OCI-LY7 (cell line): ENCODE results near the gene MAGIX. TPM values are rescaled to one million over a fixed set of nuclear protein-coding genes. Genes with fewer than 3 reads are reported as not detected.
"Not testable (repeated sequence)": the region's sequence is repeated elsewhere in the genome, so short reads cannot be mapped to it uniquely, and the experiment has no call there.

Experiments
- BruUV-seq: library from RNA; stranded (reverse); fragments of 400-500 nt; replicated peaks from 2 replicates; lab custom pipeline; 2021; lab: Mats Ljungman, UMichigan
- CTCF ChIA-PET: fragments of 300-600 bp; sonication (Branson Sonifier 250); formaldehyde crosslinking; loops from one replicate; lab custom pipeline; 2022; ENCODE audit warnings: antibody characterized with exemption; ENCODE audit not compliant: unreplicated experiment; lab: Charles Lee
- POLR2A ChIA-PET: fragments of 300-600 bp; sonication (Branson Sonifier 250); formaldehyde crosslinking; loops from one replicate; lab custom pipeline; 2022; ENCODE audit warnings: antibody characterized with exemption; lab: Charles Lee
- DNase-seq: peaks from one replicate; pipeline ENCODE4 v3.0.0-alpha.2; 2015; ENCODE audit warnings: low spot score
- H2AFZ ChIP-seq: fragments of 200-600 bp; sonication (generic), shearing (Covaris generic); 2 replicates; pipeline ENCODE4 v1.6.1; 2014; ENCODE audit warnings: mild to moderate bottlenecking, antibody characterized with exemption, low read length, moderate library complexity
- H3K27ac ChIP-seq: fragments of 200-600 bp; sonication (generic); 2 replicates; pipeline ENCODE4 v1.5.1; 2014; ENCODE audit warnings: mixed run types, low read depth, mild to moderate bottlenecking, moderate library complexity, low read length, inconsistent platforms; ENCODE audit not compliant: poor library complexity, severe bottlenecking
- H3K36me3 ChIP-seq: fragments of 200-600 bp; sonication (generic); 2 replicates; pipeline ENCODE4 v1.6.1; 2014; ENCODE audit warnings: mild to moderate bottlenecking, antibody characterized with exemption, low read length, moderate library complexity, mixed read lengths; ENCODE audit not compliant: insufficient read depth
- H3K4me1 ChIP-seq: fragments of 200-600 bp; sonication (generic); 2 replicates; pipeline ENCODE4 v1.5.1; 2014; ENCODE audit warnings: mild to moderate bottlenecking, low read length; ENCODE audit not compliant: insufficient read depth, poor library complexity, severe bottlenecking
- H3K4me2 ChIP-seq: fragments of 200-600 bp; sonication (generic); 2 replicates; pipeline ENCODE4 v1.6.1; 2014; ENCODE audit warnings: mild to moderate bottlenecking, low read length
- H3K4me3 ChIP-seq: fragments of 200-600 bp; sonication (generic); 2 replicates; pipeline ENCODE4 v1.5.1; 2014; ENCODE audit warnings: mild to moderate bottlenecking, low read depth, low read length; ENCODE audit not compliant: poor library complexity, severe bottlenecking
- H3K79me2 ChIP-seq: fragments of 200-600 bp; sonication (generic); 2 replicates; pipeline ENCODE4 v1.6.1; 2016; ENCODE audit warnings: low read depth, mild to moderate bottlenecking, low read length, moderate library complexity, mixed read lengths; ENCODE audit not compliant: insufficient read depth
- H3K9me2 ChIP-seq: fragments of 200-600 bp; sonication (generic); 2 replicates; pipeline ENCODE4 v1.6.1; 2016; ENCODE audit warnings: mild to moderate bottlenecking, low read length, mixed read lengths; ENCODE audit not compliant: insufficient read depth
- H3K9me3 ChIP-seq: fragments of 200-600 bp; sonication (generic); 2 replicates; pipeline ENCODE4 v1.6.1; 2014; ENCODE audit warnings: mild to moderate bottlenecking, mixed run types, low read length, mixed read lengths
- H4K20me1 ChIP-seq: fragments of 200-600 bp; sonication (generic); 2 replicates; pipeline ENCODE4 v1.6.1; 2014; ENCODE audit warnings: mild to moderate bottlenecking, antibody characterized with exemption, low read length, moderate library complexity, mixed read lengths; ENCODE audit not compliant: insufficient read depth
- EZH2phosphoT487 ChIP-seq: fragments of 200-600 bp; sonication (generic); IDR thresholded peaks from 2 replicates; pipeline ENCODE4 v1.6.1; 2018; ENCODE audit warnings: low read depth, borderline replicate concordance, mild to moderate bottlenecking, mixed run types, antibody characterized with exemption, low read length, moderate library complexity, mixed read lengths
- intact Hi-C: fragments of 100-400 bp; cut with micrococcal nuclease; formaldehyde crosslinking; loops from one replicate; pipeline ENCODE4 v1.10.0; 2022; ENCODE audit not compliant: unreplicated experiment
- total RNA-seq, 2 experiments: library from RNA; depleted of rRNA in 1 of 2; stranded (reverse); fragments of >200 nt in 1 of 2; shearing (Covaris generic) in 1 of 2; gene quantifications; 2 replicates each; pipeline ENCODE4 v1.2.3, GENCODE V29; 2014 to 2022
- TF ChIP-seq, protein P1 (sequence below): fragments of 200-600 bp; sonication (generic); conservative IDR thresholded peaks from 2 replicates; pipeline ENCODE4 v1.5.1; 2014; ENCODE audit warnings: mild to moderate bottlenecking, antibody characterized with exemption, low read length, moderate library complexity, mixed read lengths

MAGIX gene
- total RNA-seq, 2 experiments from 2014 or later = 0.85 to 1.7 TPM

DNA sequence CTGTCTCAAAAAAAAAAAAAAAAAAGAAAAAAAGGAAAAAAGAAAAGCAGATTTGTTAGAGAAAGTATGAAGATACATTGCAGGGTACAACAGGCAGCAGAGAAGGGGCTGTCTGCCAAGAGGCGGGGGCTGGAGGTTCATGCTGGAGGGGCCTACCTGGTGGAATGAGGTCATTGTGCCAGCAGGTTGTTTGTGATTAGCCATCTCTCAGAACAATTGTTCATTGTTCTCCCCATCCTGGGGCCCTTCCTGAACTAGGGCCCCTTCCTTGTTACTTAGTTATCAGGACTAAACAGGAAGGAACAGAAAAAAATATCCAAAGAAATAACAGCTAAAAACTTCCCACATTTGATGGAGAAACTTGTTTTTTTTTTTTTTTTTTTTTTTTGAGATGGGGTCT lies 25.1 kb upstream of the MAGIX start:
- POLR2A ChIA-PET = no interaction called here
- intact Hi-C loops = no loop called here
- Histone ChIP-seq H3K4me1 (no peaks in the 10 kb centered on the region), H3K27ac (no peak overlapping the region), H3K36me3 (no peaks in the 10 kb centered on the region), H3K9me3 (no peaks in the 10 kb centered on the region), H3K79me2 (no peaks in the 10 kb centered on the region), H2AFZ (no peak overlapping the region), H3K9me2 (no peaks in the 10 kb centered on the region), H3K4me3 (no peak overlapping the region), H3K4me2 (no peak overlapping the region), H4K20me1 (no peaks in the 10 kb centered on the region)
- CTCF ChIA-PET = interaction anchor here (0.6 kb wide), 1 partner anchor 14 kb away, joined by 3 read pairs; no protein-coding TSS in a partner anchor
- DNase-seq = no peak
- TF ChIP-seq EZH2phosphoT487 = no peak
- TF ChIP-seq, protein P1, sequence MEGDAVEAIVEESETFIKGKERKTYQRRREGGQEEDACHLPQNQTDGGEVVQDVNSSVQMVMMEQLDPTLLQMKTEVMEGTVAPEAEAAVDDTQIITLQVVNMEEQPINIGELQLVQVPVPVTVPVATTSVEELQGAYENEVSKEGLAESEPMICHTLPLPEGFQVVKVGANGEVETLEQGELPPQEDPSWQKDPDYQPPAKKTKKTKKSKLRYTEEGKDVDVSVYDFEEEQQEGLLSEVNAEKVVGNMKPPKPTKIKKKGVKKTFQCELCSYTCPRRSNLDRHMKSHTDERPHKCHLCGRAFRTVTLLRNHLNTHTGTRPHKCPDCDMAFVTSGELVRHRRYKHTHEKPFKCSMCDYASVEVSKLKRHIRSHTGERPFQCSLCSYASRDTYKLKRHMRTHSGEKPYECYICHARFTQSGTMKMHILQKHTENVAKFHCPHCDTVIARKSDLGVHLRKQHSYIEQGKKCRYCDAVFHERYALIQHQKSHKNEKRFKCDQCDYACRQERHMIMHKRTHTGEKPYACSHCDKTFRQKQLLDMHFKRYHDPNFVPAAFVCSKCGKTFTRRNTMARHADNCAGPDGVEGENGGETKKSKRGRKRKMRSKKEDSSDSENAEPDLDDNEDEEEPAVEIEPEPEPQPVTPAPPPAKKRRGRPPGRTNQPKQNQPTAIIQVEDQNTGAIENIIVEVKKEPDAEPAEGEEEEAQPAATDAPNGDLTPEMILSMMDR = no peak
- no TSS peak for BruUV-seq

DNA sequence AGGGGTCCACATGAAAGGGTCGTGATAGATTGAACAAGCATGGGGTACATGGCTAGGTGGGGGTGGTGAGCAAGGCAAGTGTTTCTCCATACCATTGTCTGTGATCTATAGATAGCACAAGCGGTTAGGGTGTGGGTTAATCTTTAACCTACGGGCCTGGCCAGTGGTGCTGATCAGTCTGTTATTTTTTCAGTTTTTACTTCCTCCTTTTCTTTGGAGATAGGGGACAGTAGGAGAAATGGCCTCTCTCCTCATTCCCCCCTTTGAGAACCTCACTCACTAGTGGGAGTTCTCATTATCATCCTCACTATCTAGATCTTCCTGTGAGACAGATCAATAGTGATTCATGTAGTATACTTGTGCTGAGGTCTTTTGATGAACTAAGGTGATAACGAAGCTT lies 22.8 kb upstream of the MAGIX start:
- Histone ChIP-seq H3K4me2 (no peak overlapping the region), H3K4me3 (no peak overlapping the region), H2AFZ (no peak overlapping the region), H3K9me2 (no peaks in the 10 kb centered on the region), H3K27ac (no peak overlapping the region), H3K36me3 (no peaks in the 10 kb centered on the region), H3K9me3 (no peaks in the 10 kb centered on the region), H4K20me1 (no peaks in the 10 kb centered on the region), H3K79me2 (no peaks in the 10 kb centered on the region), H3K4me1 (no peaks in the 10 kb centered on the region)
- intact Hi-C loops = no loop called here
- ChIA-PET CTCF (no interaction called here), POLR2A (no interaction called here)
- TF ChIP-seq, protein P1 = no peak
- TF ChIP-seq EZH2phosphoT487 = no peak
- no TSS peak for BruUV-seq
- DNase-seq = no peak

DNA sequence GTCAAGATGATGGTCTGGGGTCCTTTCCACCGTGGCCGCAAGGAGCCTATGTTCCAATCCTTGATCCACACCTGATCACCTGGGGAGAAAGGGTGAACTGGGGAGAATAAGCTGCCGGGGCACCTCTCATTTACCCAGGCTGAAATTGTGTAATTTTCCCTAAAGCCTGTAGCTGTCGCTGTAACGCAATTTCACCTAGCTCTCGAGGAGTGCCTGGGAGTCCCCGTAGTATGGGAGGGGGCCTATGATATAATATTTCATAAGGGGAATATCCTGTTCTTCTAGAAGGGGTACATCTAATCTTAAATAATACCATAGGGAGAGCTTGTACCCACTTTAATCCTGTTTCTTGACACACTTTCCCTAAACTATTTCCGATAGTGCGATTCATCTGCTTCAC lies 20.3 kb upstream of the MAGIX start:
- H2AFZ ChIP-seq, H3K9me3 ChIP-seq, H3K4me3 ChIP-seq, H3K27ac ChIP-seq, H3K36me3 ChIP-seq, H3K79me2 ChIP-seq, H4K20me1 ChIP-seq, H3K9me2 ChIP-seq, H3K4me2 ChIP-seq, POLR2A ChIA-PET, intact Hi-C loops, H3K4me1 ChIP-seq, BruUV-seq: not testable (repeated sequence)
- CTCF ChIA-PET = interaction anchor here (0.6 kb wide), 1 partner anchor 49 kb away, joined by 3 read pairs; no protein-coding TSS in a partner anchor
- peak; percentile 33 for DNase-seq
- TF ChIP-seq, protein P1 = peak; percentile 69

DNA sequence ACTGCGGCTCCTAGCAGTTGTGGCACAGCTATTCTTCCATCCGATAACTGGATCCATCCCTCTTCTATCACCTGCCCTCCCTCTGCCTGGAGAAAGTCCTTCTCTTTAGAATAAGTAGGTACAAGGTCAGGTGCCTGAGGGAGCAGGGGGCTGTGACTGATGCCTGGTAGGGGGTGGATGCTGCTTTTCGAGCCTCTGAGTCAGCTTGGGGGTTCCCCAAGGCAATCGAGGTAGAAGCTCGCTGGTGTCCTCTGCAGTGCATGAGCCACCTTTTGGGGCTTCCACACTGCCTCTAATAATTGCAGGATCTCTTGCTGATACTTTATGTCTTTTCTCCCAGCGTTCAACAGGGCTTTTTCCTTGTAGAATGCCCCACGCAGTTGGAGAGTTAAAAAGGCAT lies 19.4 kb upstream of the MAGIX start:
- H3K9me3 ChIP-seq, H3K4me1 ChIP-seq, H3K4me3 ChIP-seq, intact Hi-C loops, H3K4me2 ChIP-seq, H3K79me2 ChIP-seq, CTCF ChIA-PET, H2AFZ ChIP-seq, H4K20me1 ChIP-seq, H3K9me2 ChIP-seq, H3K27ac ChIP-seq, POLR2A ChIA-PET, DNase-seq, BruUV-seq, H3K36me3 ChIP-seq: not testable (repeated sequence)
